HG02642 (cell line): ENCODE results near the gene NRP2.

ENCODE experiments used
- ATAC-seq: cut with Tn5 transposase; IDR thresholded peaks from one replicate; pipeline ENCODE4 v1.9.1; 2021; ENCODE audit warnings: mild to moderate bottlenecking; ENCODE audit not compliant: unreplicated experiment, poor library complexity

NRP2 gene

DNA sequence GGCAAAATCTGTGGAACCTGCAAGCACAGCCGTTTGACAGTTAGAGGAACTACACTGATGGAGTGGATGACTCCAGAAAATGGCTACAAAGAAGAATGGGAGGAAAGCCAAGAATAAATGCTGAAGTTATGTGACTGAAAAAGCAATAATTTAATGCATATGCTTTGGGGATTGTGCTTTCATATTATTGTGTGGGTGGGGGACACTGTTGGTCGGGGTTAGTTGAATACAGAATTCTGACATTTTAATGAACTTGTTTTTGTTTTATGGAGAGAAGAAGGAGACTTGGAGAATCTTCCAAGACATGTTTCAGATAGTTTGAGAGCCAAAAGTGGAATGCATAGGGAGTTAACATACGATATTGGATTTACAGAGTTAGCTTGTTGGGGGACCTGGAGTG is 68.5 kb downstream of the NRP2 start:
- no peak for ATAC-seq

GRCh38 chr2:205751569-205752031 is 69.3 kb downstream of the NRP2 start:
- ATAC-seq: no peak

GRCh38 chr2:205752296-205752820 is 70.1 kb downstream of the NRP2 start:
- ATAC-seq: no peak

DNA sequence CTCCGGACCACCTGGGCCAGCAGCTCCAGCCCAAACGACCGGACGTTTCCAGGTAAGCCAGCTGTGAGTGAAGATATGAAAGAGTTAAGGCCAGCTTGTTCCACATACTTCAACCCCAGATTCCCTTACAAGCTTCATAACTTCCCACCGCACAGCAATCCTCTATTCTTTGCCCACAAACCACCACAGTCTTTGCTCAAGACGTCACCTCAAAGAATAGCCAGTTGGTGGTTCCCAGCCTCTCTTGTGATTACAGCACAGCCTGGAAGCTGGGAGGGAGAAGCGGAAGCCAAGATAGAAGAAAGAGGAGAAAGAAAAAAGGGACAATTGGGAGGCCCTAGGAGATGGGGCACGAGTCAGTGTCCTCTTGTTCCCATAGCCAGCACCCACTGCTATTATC is 70.6 kb downstream of the NRP2 start:
- no peak for ATAC-seq

DNA sequence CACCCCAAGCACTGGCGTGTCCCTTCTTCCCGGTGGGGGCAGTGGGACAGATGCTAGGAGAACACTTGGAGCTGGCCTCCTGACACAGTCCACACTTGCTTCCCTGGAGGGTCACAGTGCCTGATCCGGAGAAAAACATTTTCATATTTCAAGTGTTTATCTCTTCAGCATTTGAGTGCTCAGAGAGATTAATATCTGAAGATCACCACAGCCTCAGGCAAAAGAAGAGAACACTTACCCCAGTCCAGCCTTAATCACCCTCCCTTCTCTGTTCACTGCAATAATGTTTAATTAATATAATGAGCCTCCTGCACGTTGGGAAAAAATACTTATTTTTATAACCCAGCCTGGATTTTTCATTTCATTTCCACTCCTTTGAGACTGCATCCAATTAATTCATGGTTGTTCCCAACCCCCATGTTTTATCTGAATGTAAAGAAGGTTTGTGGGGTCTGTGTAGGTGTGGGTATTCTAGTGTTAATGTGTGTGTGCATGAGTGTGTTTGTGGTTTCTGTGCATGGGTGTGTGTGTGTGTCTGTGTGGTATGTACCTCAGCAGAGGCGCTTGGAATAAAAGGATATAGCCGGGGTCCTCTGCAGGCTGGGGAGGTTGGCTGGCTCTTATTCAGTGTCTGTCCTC is 72.1 kb downstream of the NRP2 start:
- ATAC-seq: no peak

DNA sequence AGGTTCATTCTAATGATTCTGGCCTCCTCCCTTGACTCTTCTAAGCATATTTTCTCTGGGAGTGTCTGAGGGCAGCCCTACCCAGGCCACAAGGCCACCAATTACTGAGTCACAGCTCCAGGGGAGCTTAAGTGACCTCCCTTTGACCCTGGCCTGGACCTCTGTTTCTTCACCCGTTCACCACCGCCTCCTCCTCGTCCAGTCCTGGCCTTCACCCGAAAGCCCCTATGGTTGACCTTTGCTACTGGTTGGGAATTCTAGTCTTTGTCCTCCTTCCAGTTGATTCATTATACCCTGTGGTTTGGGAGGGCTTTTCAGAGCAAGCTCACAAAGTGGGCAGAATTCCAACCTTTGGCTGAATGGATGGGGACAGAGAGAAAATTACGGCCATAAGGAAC is 72.6 kb downstream of the NRP2 start:
- ATAC-seq: no peak

GRCh38 chr2:205755923-205756322 is 73.6 kb downstream of the NRP2 start:
- no peak for ATAC-seq

- ATAC-seq: no peak
Measured at GRCh38 chr2:205757271-205757670, 75.0 kb downstream of the NRP2 start.

DNA sequence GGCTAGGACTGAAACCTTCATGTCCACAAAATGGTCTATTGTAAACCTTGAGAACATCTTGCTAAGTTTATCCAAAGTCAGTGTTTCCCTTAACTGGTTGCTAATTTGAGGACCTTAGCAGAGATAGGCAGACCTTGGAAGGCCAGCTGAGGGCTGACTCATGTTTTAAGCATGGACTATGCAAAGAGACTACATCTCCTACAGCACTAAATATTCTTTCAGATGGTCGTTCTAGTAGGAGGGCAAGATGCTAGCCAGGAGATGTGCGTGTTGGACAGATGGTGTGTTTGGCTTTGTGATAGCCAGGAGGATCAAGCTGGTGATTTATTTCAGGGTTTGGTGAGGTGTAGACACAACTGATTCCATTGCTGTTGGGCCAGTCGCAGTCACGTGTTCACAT is 75.8 kb downstream of the NRP2 start:
- ATAC-seq: no peak

- no peak for ATAC-seq
Measured at GRCh38 chr2:205758500-205758899, 76.2 kb downstream of the NRP2 start.

DNA sequence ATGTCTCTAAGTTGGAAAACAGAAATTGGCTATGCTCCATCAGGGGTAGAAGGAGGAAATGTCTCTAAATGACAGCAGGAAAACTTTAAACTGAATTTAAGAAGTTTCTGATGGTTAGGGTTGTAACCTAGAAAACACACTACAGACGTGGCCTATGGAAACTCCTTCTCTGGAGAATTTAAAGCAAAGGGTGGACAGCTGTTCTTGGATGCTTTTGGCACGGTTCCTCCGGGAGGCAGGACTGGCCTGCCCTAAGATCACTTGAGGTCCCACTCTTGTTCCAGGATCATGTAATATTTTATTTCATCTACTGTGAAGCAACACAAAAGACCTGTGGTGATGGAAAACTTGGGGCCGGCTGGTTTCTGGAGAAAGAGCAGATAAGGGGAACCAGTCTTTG is 77.0 kb downstream of the NRP2 start:
- no peak for ATAC-seq

- ATAC-seq: no peak
Measured at GRCh38 chr2:205759732-205760131, 77.4 kb downstream of the NRP2 start.

- no peak for ATAC-seq
Measured at GRCh38 chr2:205760157-205760556, 77.9 kb downstream of the NRP2 start.

DNA sequence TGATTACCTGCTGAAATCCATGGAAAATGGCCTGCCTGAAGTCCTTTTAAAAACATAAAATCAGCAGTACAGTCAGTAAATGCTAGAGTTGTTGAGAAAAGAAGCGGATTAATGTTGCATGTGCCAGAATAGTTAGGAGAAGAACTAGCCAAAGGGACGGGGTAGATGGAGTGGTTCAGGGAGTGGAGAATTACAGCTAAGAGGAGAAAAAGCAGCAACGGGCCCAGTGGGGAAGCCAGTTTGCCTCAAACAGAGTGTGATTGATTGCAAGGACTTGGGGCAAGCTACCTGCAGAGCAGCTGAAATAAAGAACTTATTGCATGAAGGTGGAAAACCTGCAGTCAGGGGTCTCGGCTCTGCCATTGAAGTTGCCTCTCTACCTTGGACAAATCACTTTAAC is 79.1 kb downstream of the NRP2 start:
- no peak for ATAC-seq

GRCh38 chr2:205762881-205763280 is 80.6 kb downstream of the NRP2 start:
- ATAC-seq: no peak

DNA sequence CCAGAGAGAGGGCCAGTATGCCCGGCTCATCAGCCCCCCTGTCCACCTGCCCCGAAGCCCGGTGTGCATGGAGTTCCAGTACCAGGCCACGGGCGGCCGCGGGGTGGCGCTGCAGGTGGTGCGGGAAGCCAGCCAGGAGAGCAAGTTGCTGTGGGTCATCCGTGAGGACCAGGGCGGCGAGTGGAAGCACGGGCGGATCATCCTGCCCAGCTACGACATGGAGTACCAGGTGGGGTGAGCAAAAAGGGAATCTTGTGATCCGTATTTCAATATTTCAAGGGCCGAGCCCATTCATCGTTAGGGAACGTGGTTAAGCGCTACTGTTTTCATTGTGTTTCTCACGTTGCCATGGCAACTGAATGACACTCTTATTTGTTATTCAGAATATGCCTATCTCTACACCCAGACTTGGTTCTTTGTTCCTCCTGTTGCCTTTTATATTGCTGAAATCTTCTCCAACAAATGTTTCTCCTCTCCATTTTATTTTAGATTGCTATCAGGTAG is 81.5 kb downstream of the NRP2 start:
- ATAC-seq: no peak

- no peak for ATAC-seq
Measured at GRCh38 chr2:205764270-205764746, 82.0 kb downstream of the NRP2 start.

DNA sequence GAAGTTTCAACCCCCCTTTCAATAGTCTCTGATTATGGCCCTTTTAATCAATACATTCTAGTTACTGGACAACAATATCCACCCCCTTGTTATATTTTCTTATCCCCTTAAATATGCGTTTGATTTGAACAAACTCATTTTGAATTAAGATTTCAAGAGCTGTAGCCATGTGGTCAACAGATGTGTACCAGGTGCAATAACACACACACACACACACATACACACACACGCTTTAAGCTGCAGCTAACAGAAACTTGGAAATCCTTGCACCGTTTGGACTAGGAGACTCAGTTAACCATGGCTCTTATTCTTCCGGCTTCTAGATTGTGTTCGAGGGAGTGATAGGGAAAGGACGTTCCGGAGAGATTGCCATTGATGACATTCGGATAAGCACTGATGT is 82.8 kb downstream of the NRP2 start:
- no peak for ATAC-seq

- peak; percentile 46 for ATAC-seq
Measured at GRCh38 chr2:205766779-205767359, 84.6 kb downstream of the NRP2 start.

DNA sequence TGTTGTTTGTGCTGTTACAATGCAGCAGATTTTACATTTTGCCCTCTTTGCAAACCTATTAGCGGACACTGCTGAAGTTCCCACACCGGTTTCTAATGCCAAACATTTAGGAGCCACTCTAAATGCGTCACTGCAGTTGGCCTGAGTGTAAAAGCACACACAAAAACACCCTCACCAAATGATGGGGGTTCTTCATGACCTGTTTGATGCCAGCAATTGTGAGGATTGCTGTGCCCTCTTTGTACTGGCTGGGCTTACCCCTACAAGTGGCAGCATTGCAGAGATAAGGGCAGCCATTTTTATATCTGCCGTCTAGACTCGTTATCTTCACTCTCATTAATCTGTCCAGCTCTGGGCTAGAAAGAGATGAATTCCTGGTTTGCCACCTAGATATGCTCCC is 85.3 kb downstream of the NRP2 start:
- ATAC-seq: no peak

DNA sequence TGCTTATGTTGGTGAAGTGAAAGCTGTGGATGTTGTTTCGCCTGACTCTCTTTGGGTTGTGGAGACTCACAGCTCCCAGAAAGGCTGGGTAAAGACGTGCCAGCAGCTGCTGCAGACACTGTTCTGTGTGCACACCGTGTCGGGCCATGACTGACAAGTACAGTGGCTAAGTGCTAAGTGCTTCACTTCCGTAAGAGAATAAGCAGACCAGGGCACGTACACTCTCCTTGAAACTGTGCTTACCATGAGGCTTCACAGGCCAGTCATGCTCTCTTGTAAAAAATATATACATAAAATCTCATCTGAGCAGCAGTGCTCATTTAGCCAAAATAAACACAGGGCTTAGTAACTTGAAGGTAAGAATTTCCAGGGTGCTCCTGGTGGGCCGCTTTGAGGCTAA is 86.0 kb downstream of the NRP2 start:
- ATAC-seq: no peak
